ENCODE data around the gene SLC24A4. TPM values are rescaled to one million over a fixed set of nuclear protein-coding genes. Genes with fewer than 3 reads are reported as not detected.

The SLC24A4 gene
- total and polyA plus RNA-seq, 10 donors = 0.29 to 8.9 (median 4.2) TPM

DNA sequence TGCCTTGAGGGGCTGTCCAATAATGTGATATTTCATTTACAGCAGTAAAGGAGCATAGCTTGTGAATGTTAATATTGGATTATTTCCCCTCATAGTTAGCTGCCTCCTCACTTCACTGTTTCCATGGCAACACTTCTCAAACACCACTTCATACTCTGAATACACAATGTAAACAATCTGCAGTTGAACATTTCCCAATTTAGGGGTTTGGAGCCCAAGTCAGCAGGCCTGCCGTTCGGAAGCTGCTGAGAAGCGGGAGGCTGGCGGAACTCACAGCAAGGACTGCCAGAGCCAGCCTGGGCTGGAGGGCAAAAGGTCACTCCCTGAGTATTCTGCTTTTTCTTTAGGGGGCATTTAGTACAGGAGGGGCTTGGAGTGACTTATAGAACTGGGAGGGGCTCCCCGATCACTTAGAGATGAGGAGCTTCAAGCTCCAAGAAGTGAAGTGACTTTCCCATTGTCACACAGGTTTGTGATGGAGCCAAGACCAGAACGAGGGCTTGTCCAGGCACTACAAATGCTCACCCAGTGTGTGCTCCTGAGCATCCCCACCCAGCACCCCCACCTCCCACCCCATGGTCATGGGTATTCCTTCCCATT is 12.1 kb upstream of the SLC24A4 start:
- peaks cover 0 to 6% (median 0%) of the 10 kb centered on the region in 6 donors for H3K4me1 ChIP-seq
- DNase-seq = no peak
- no peaks in the 10 kb centered on the region for H3K36me3 ChIP-seq
- intact Hi-C loops (cut with DNase I; ENCODE audit: low total_unique reads) = no loop called here
- H3K27me3 ChIP-seq (replicated peaks in 1 of 7) = peaks cover 0 to 6% (median 0%) of the 10 kb centered on the region in 7 donors
- WGBS, 5 donors = 80 to 93% (median 89%) methylated on average over 6 of the region's 6 CpGs
- H3K4me3 ChIP-seq = no peak overlapping the region
- no peak overlapping the region for H3K27ac ChIP-seq
- no peak for TF ChIP-seq POLR2A (IDR thresholded peaks at IDR 0.05)
- TF ChIP-seq, protein P1, sequence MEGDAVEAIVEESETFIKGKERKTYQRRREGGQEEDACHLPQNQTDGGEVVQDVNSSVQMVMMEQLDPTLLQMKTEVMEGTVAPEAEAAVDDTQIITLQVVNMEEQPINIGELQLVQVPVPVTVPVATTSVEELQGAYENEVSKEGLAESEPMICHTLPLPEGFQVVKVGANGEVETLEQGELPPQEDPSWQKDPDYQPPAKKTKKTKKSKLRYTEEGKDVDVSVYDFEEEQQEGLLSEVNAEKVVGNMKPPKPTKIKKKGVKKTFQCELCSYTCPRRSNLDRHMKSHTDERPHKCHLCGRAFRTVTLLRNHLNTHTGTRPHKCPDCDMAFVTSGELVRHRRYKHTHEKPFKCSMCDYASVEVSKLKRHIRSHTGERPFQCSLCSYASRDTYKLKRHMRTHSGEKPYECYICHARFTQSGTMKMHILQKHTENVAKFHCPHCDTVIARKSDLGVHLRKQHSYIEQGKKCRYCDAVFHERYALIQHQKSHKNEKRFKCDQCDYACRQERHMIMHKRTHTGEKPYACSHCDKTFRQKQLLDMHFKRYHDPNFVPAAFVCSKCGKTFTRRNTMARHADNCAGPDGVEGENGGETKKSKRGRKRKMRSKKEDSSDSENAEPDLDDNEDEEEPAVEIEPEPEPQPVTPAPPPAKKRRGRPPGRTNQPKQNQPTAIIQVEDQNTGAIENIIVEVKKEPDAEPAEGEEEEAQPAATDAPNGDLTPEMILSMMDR (IDR thresholded peaks at IDR 0.05 in 8 of 11, conservative IDR thresholded peaks at IDR 0.05 in 3 of 11) = no peak
- TF ChIP-seq POLR2AphosphoS5 (IDR thresholded peaks at IDR 0.05) = no peak
- peaks cover 0 to 7% (median 0%) of the 10 kb centered on the region in 8 donors for H3K9me3 ChIP-seq

DNA sequence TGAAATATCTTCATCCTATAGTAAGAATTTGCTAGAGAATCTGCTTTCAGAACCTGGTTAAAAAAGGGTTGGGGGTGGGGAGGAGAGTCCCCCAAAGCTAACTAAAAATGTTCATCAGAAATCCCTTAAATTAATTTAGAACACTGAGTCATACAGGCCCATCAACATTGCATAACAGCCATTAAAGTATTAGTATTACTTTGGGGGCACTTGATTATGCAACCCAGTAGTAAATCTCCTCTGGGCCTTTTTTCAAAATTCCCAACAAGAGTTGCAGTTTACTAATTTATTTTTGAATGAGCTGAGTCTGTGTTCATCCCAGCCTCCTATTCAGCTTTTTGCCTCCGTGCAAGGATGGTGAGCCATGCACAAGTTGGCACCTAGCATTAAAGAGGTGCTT is 8.8 kb upstream of the SLC24A4 start:
- peaks cover 0 to 3% (median 0%) of the 10 kb centered on the region in 8 donors for H3K9me3 ChIP-seq
- H3K4me3 ChIP-seq = no peak overlapping the region
- H3K4me1 ChIP-seq = peaks cover 0 to 6% (median 0%) of the 10 kb centered on the region in 6 donors
- H3K36me3 ChIP-seq = no peaks in the 10 kb centered on the region
- H3K27me3 ChIP-seq (replicated peaks in 1 of 7) = peaks cover 0 to 18% (median 0%) of the 10 kb centered on the region in 7 donors
- TF ChIP-seq POLR2AphosphoS5 (IDR thresholded peaks at IDR 0.05) (no peak), POLR2A (IDR thresholded peaks at IDR 0.05) (no peak)
- TF ChIP-seq, protein P1 (IDR thresholded peaks at IDR 0.05 in 8 of 11, conservative IDR thresholded peaks at IDR 0.05 in 3 of 11) = no peak
- DNase-seq = no peak
- intact Hi-C loops (cut with DNase I; ENCODE audit: low total_unique reads) = no loop called here
- H3K27ac ChIP-seq = no peak overlapping the region
- 80 to 100% (median 86%) methylated on average over 1 of the region's 1 CpG for WGBS, 5 donors

DNA sequence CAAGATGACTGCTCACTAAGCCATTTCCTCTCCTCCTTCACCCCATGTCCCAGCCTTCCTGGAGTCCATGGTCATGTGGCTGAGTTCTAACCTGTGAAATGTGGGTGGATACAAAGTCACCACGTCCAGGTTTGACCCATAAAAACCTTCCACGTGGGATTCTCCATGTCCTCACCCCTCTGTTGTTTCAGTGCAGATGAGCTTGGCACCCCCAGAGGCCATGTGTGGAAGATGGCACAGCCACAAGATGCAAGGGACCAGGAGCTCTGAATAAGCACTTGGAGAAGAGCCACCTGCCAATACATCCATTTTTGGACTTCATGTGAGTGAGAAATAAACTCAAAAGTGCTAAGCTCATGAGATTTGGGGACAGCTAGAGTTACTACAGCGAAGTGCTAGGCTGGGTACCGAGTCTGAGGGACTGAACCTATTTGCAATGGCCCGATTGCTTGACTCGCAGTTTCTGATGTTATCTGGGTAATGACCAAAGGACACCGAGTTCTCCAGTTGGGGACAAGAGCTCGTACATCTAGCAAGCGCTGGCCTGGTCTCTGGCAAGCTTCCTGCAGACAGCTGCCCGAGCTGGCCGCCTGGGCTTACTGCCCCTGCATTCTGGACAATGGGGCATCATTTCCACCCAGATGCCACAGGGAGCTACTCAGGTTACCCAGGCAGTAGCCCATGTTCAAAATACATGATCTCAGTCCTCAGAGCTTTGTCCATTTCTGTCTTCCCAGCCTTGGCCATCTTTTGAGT is 7.7 kb upstream of the SLC24A4 start:
- DNase-seq = no peak
- intact Hi-C loops (cut with DNase I; ENCODE audit: low total_unique reads) = no loop called here

More for the DNA sequence above, 7.7 kb upstream of the SLC24A4 start:
- peaks cover 0 to 3% (median 0%) of the 10 kb centered on the region in 8 donors for H3K9me3 ChIP-seq
- no peak overlapping the region for H3K27ac ChIP-seq
- peaks cover 0 to 6% (median 0%) of the 10 kb centered on the region in 6 donors for H3K4me1 ChIP-seq
- H3K27me3 ChIP-seq (replicated peaks in 1 of 7) = peaks cover 0 to 28% (median 0%) of the 10 kb centered on the region in 7 donors
- H3K36me3 ChIP-seq = no peaks in the 10 kb centered on the region
- TF ChIP-seq, protein P1 (IDR thresholded peaks at IDR 0.05 in 8 of 11, conservative IDR thresholded peaks at IDR 0.05 in 3 of 11) = no peak
- TF ChIP-seq POLR2AphosphoS5 (IDR thresholded peaks at IDR 0.05) (no peak), POLR2A (IDR thresholded peaks at IDR 0.05) (no peak)
- H3K4me3 ChIP-seq = no peak overlapping the region
- WGBS, 5 donors = 74 to 87% (median 82%) methylated on average over 11 of the region's 11 CpGs

All from spleen (tissue), 11 donors.